ENCODE results near the gene FAM81B. TPM values are rescaled to one million over a fixed set of nuclear protein-coding genes. Genes with fewer than 3 reads are reported as not detected.

The FAM81B gene
- total and polyA plus RNA-seq, 2 experiments from 2014 or later = 0.80 TPM; not detected in 1

DNA sequence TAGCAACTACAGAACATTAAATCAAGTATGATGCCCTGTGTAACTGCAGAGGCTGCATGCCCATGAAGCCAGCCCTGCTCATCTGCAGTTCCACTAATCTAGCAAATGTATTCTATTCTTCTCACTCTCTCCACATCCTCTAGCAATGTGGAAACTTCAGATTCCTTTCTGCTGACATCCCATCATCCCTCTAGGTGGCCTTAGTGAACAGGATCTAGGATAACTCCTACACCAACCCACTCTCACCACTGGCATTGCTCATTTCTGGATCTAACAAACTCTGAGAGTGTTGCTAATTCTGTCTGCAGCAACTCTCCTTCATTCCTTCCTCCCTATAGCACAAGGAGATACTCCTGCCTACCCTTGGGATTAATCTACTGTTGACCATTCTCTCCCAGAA, 80.8 kb downstream of the FAM81B start:
- Histone ChIP-seq H3K27ac (no peak overlapping the region), H3K79me2 (no peaks in the 10 kb centered on the region), H3K4me1 (ENCODE audit: insufficient read depth) (no peaks in the 10 kb centered on the region), H3K4me3 (no peak overlapping the region), H3K9me3 (ENCODE audit: low read depth) (no peaks in the 10 kb centered on the region), H3K4me2 (no peak overlapping the region), H3K27me3 (no peaks in the 10 kb centered on the region), H3K9me2 (replicated peaks; ENCODE audit: insufficient read depth) (no peaks in the 10 kb centered on the region), H4K20me1 (ENCODE audit: insufficient read depth, poor library complexity, severe bottlenecking) (no peaks in the 10 kb centered on the region), H3K36me3 (replicated peaks; ENCODE audit: insufficient read depth, low read depth) (peaks cover 12% of the 10 kb centered on the region), H2AFZ (no peak overlapping the region)
- DNase-seq (ENCODE audit: low spot score) = no peak
- TF ChIP-seq EZH2 (IDR thresholded peaks at IDR 0.05; ENCODE audit: borderline replicate concordance) (no peak), EZH2phosphoT487 (IDR thresholded peaks at IDR 0.05; ENCODE audit: low read depth, severe bottlenecking, unreplicated experiment) (no peak)
- TF ChIP-seq, protein P1, sequence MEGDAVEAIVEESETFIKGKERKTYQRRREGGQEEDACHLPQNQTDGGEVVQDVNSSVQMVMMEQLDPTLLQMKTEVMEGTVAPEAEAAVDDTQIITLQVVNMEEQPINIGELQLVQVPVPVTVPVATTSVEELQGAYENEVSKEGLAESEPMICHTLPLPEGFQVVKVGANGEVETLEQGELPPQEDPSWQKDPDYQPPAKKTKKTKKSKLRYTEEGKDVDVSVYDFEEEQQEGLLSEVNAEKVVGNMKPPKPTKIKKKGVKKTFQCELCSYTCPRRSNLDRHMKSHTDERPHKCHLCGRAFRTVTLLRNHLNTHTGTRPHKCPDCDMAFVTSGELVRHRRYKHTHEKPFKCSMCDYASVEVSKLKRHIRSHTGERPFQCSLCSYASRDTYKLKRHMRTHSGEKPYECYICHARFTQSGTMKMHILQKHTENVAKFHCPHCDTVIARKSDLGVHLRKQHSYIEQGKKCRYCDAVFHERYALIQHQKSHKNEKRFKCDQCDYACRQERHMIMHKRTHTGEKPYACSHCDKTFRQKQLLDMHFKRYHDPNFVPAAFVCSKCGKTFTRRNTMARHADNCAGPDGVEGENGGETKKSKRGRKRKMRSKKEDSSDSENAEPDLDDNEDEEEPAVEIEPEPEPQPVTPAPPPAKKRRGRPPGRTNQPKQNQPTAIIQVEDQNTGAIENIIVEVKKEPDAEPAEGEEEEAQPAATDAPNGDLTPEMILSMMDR (IDR thresholded peaks at IDR 0.05; ENCODE audit: poor library complexity) = no peak

DNA sequence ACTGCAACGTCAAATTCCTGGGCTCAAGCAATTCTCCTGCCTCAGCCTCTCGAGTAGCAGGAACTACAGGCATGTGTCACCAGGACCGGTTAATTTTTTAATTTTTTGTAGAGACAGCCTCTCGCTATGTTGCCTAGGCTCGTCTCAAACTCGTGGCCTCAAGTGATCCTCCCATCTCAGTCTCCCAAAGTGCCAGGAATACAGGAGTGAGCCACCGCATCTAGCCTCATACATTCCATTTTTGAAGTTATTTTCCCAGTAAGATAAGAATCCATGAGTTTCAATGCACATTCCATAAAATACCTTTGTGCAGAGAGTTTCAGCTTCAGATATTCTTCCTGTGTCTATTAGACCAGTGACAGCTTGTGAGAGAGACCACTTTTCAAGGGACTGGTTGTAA, 93.3 kb downstream of the FAM81B start:
- H3K9me2 ChIP-seq (replicated peaks; ENCODE audit: insufficient read depth) = no peaks in the 10 kb centered on the region
- H3K27ac ChIP-seq = no peak overlapping the region
- no peak overlapping the region for H3K4me2 ChIP-seq
- H4K20me1 ChIP-seq (ENCODE audit: insufficient read depth, poor library complexity, severe bottlenecking) = no peaks in the 10 kb centered on the region
- no peak overlapping the region for H2AFZ ChIP-seq
- H3K27me3 ChIP-seq = no peaks in the 10 kb centered on the region
- H3K79me2 ChIP-seq = no peaks in the 10 kb centered on the region
- 96% methylated on average over 7 of the region's 7 CpGs for WGBS (ENCODE audit: low lambda C conversion rate, missing lambda C conversion rate)
- no peak overlapping the region for H3K4me3 ChIP-seq
- peaks cover 18% of the 10 kb centered on the region for H3K9me3 ChIP-seq (ENCODE audit: low read depth)
- no peaks in the 10 kb centered on the region for H3K4me1 ChIP-seq (ENCODE audit: insufficient read depth)
- TF ChIP-seq EZH2 (IDR thresholded peaks at IDR 0.05; ENCODE audit: borderline replicate concordance) = no peak
- TF ChIP-seq EZH2phosphoT487 (IDR thresholded peaks at IDR 0.05; ENCODE audit: low read depth, severe bottlenecking, unreplicated experiment) = no peak
- TF ChIP-seq, protein P1 (IDR thresholded peaks at IDR 0.05; ENCODE audit: poor library complexity) = no peak
- no peak for DNase-seq (ENCODE audit: low spot score)
- H3K36me3 ChIP-seq (replicated peaks; ENCODE audit: insufficient read depth, low read depth) = peaks cover 6% of the 10 kb centered on the region

GRCh38 chr5:95486191-95486590, 95.0 kb downstream of the FAM81B start:
- H3K27me3 ChIP-seq = no peaks in the 10 kb centered on the region
- H3K4me3 ChIP-seq = no peak overlapping the region
- no peak for DNase-seq (ENCODE audit: low spot score)
- 100% methylated on average over 2 of the region's 2 CpGs for WGBS (ENCODE audit: low lambda C conversion rate, missing lambda C conversion rate)
- no peaks in the 10 kb centered on the region for H3K4me1 ChIP-seq (ENCODE audit: insufficient read depth)
- no peak overlapping the region for H3K27ac ChIP-seq
- no peak overlapping the region for H2AFZ ChIP-seq
- H4K20me1 ChIP-seq (ENCODE audit: insufficient read depth, poor library complexity, severe bottlenecking) = no peaks in the 10 kb centered on the region
- no peaks in the 10 kb centered on the region for H3K79me2 ChIP-seq
- H3K36me3 ChIP-seq (replicated peaks; ENCODE audit: insufficient read depth, low read depth) = peaks cover 13% of the 10 kb centered on the region
- TF ChIP-seq EZH2phosphoT487 (IDR thresholded peaks at IDR 0.05; ENCODE audit: low read depth, severe bottlenecking, unreplicated experiment) = no peak
- TF ChIP-seq, protein P1 (IDR thresholded peaks at IDR 0.05; ENCODE audit: poor library complexity) = no peak
- no peak for TF ChIP-seq EZH2 (IDR thresholded peaks at IDR 0.05; ENCODE audit: borderline replicate concordance)
- peaks cover 18% of the 10 kb centered on the region for H3K9me3 ChIP-seq (ENCODE audit: low read depth)
- H3K9me2 ChIP-seq (replicated peaks; ENCODE audit: insufficient read depth) = no peaks in the 10 kb centered on the region
- no peak overlapping the region for H3K4me2 ChIP-seq

DNA sequence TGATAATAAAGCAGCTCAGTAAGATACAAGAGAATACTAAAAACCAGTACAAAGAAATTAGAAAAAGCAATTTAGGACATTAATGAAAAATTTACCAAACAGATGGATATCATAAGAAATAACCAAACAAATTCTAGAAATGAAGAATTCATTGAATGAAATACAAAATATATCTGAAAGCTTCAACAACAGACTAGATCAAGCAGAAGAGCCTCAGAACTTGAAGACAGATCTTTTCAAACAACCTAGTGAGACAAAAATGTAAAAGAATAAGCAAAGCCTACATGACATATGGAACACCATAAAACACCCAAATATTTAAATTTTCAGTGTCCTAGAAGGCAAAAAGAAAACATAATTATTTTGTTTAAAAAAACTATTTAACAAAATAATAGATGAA, 96.7 kb downstream of the FAM81B start:
- TF ChIP-seq EZH2 (IDR thresholded peaks at IDR 0.05; ENCODE audit: borderline replicate concordance) (no peak), EZH2phosphoT487 (IDR thresholded peaks at IDR 0.05; ENCODE audit: low read depth, severe bottlenecking, unreplicated experiment) (no peak)
- TF ChIP-seq, protein P1 (IDR thresholded peaks at IDR 0.05; ENCODE audit: poor library complexity) = no peak
- Histone ChIP-seq H3K27ac (no peak overlapping the region), H3K9me3 (ENCODE audit: low read depth) (peaks cover 18% of the 10 kb centered on the region), H2AFZ (no peak overlapping the region), H3K27me3 (no peaks in the 10 kb centered on the region), H3K4me3 (no peak overlapping the region), H3K36me3 (replicated peaks; ENCODE audit: insufficient read depth, low read depth) (peaks cover 13% of the 10 kb centered on the region), H3K9me2 (replicated peaks; ENCODE audit: insufficient read depth) (no peaks in the 10 kb centered on the region), H4K20me1 (ENCODE audit: insufficient read depth, poor library complexity, severe bottlenecking) (no peaks in the 10 kb centered on the region), H3K4me2 (no peak overlapping the region), H3K4me1 (ENCODE audit: insufficient read depth) (no peaks in the 10 kb centered on the region), H3K79me2 (no peaks in the 10 kb centered on the region)
- no peak for DNase-seq (ENCODE audit: low spot score)
